ENCODE data around the gene POU2F3. TPM values are rescaled to one million over a fixed set of nuclear protein-coding genes. Genes with fewer than 3 reads are reported as not detected.

Gene POU2F3
- total and polyA plus RNA-seq, 8 donors, result 0.18 to 1.9 (median 1.3) TPM; not detected in 2

- no peak overlapping the region for H3K27ac ChIP-seq
- no peak for DNase-seq
- peaks cover 0 to 41% (median 12%) of the 10 kb centered on the region in 3 donors for H3K27me3 ChIP-seq
- peaks cover 0 to under 1% (median 0%) of the 10 kb centered on the region in 4 donors for H3K4me1 ChIP-seq
- H3K4me3 ChIP-seq, result no peak overlapping the region
- TF ChIP-seq POLR2A (IDR thresholded peaks at IDR 0.05) (no peak), POLR2AphosphoS5 (IDR thresholded peaks at IDR 0.05) (no peak), EP300 (IDR thresholded peaks at IDR 0.05) (no peak), CTCF (IDR thresholded peaks at IDR 0.05) (no peak)
- no peaks in the 10 kb centered on the region for H3K9me3 ChIP-seq
- intact Hi-C loops (cut with DNase I; ENCODE audit: low total_unique reads), result no loop called here
- H3K36me3 ChIP-seq, result no peaks in the 10 kb centered on the region
Observed at GRCh38 chr11:120261321-120261720, 21.4 kb downstream of the POU2F3 start.

DNA sequence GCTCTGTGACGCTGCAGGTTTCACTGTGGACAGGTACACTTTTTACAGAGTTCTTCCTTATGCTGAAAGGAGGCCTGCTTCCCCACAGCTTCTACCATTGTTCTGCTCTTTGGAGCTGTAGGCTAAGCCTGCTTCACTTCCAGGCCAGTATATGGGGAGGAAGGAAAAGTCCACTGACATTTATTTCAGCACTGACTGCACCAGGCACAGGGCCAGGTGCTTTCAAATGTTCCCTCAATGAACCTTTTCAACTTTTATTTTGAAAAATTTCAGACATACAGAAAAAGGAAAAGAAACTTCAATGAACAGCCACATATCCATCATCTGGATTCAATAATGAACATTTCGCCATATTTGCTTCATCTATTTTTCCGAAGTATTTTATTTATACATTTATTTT lies 22.0 kb downstream of the POU2F3 start:
- intact Hi-C loops (cut with DNase I; ENCODE audit: low total_unique reads), result no loop called here
- Histone ChIP-seq H3K4me1 (no peaks in the 10 kb centered on the region), H3K27ac (no peak overlapping the region), H3K9me3 (no peaks in the 10 kb centered on the region), H3K27me3 (peaks cover 0 to 41% (median 6%) of the 10 kb centered on the region in 3 donors), H3K4me3 (no peak overlapping the region), H3K36me3 (no peaks in the 10 kb centered on the region)
- 58 to 97% (median 80%) methylated on average over 3 of the region's 3 CpGs for WGBS, 5 donors
- TF ChIP-seq POLR2A (IDR thresholded peaks at IDR 0.05) (no peak), EP300 (IDR thresholded peaks at IDR 0.05) (no peak), POLR2AphosphoS5 (IDR thresholded peaks at IDR 0.05) (no peak), CTCF (IDR thresholded peaks at IDR 0.05) (no peak)
- DNase-seq, result no peak

DNA sequence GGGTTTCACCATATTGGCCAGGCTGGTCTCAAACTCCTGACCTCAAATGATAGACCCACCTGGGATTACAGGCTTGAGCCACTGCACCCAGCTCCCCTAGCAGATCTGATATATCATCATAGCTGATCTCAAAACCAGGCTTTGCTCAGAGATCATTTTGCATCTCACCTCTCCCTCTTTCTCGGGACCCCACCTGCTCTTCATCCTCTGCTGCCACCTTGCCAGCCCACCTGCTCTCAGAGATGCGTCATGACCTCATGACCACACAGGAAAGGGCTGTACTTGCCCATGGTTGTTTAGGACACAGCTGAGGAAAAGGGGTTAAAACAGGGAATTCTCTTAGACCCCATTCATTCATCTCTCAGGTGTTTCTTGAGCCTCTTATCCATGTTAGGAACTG lies 27.4 kb downstream of the POU2F3 start:
- Histone ChIP-seq H3K27ac (no peak overlapping the region), H3K27me3 (peaks cover 0 to 39% (median 0%) of the 10 kb centered on the region in 3 donors), H3K36me3 (no peaks in the 10 kb centered on the region), H3K4me3 (no peak overlapping the region), H3K9me3 (no peaks in the 10 kb centered on the region), H3K4me1 (no peaks in the 10 kb centered on the region)
- intact Hi-C loops (cut with DNase I; ENCODE audit: low total_unique reads), result no loop called here
- no peak for DNase-seq
- 71 to 91% (median 79%) methylated on average over 2 of the region's 2 CpGs for WGBS, 5 donors
- TF ChIP-seq EP300 (IDR thresholded peaks at IDR 0.05) (no peak), CTCF (IDR thresholded peaks at IDR 0.05) (no peak), POLR2A (IDR thresholded peaks at IDR 0.05) (no peak), POLR2AphosphoS5 (IDR thresholded peaks at IDR 0.05) (no peak)

GRCh38 chr11:120268686-120269085 lies 28.7 kb downstream of the POU2F3 start:
- TF ChIP-seq CTCF (IDR thresholded peaks at IDR 0.05) (no peak), EP300 (IDR thresholded peaks at IDR 0.05) (no peak), POLR2A (IDR thresholded peaks at IDR 0.05) (no peak), POLR2AphosphoS5 (IDR thresholded peaks at IDR 0.05) (no peak)
- Histone ChIP-seq H3K27ac (no peak overlapping the region), H3K36me3 (no peaks in the 10 kb centered on the region), H3K4me3 (no peak overlapping the region), H3K27me3 (peaks cover 0 to 39% (median 0%) of the 10 kb centered on the region in 3 donors), H3K9me3 (no peaks in the 10 kb centered on the region), H3K4me1 (no peaks in the 10 kb centered on the region)
- intact Hi-C loops (cut with DNase I; ENCODE audit: low total_unique reads), result no loop called here
- 43 to 67% (median 58%) methylated on average over 4 to 5 of the region's 5 CpGs for WGBS, 5 donors
- no peak for DNase-seq

Data from stomach (tissue), 9 donors.